ES-I3 (cell line): Measurements from ENCODE around the gene CXCL8.
"Not testable (repeated sequence)": the region's sequence is repeated elsewhere in the genome, so short reads cannot be mapped to it uniquely, and the experiment has no call there.

ENCODE experiments used
- H3K36me3 ChIP-seq: 2 replicates; pipeline ENCODE4 v1.6.1; 2013; ENCODE audit warnings: mild to moderate bottlenecking, low read length, control low read depth, moderate library complexity; ENCODE audit not compliant: insufficient read depth
- H3K4me1 ChIP-seq: 2 replicates; pipeline ENCODE4 v1.6.1; 2013; ENCODE audit warnings: mild to moderate bottlenecking, control low read depth, low read length; ENCODE audit not compliant: insufficient read depth
- H3K9ac ChIP-seq: 2 replicates; pipeline ENCODE4 v1.6.1; 2013; ENCODE audit warnings: low read depth, mild to moderate bottlenecking, low read length, moderate library complexity
- H3K9me3 ChIP-seq: 2 replicates; pipeline ENCODE4 v1.6.1; 2013; ENCODE audit warnings: mild to moderate bottlenecking, low read length, moderate library complexity; ENCODE audit not compliant: control insufficient read depth, insufficient read depth

CXCL8 gene

DNA sequence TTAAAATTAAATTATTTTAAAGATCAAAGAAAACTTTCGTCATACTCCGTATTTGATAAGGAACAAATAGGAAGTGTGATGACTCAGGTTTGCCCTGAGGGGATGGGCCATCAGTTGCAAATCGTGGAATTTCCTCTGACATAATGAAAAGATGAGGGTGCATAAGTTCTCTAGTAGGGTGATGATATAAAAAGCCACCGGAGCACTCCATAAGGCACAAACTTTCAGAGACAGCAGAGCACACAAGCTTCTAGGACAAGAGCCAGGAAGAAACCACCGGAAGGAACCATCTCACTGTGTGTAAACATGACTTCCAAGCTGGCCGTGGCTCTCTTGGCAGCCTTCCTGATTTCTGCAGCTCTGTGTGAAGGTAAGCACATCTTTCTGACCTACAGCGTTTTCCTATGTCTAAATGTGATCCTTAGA is at the start of gene CXCL8:
Gene CXCL8 (plus strand): TSS at position 217 of the 426 bp plus-strand sequence. CDS start 90 bp downstream, at position 307.
- Histone ChIP-seq H3K9ac (no peak within 1 kb of the TSS), H3K9me3 (no peaks in the 10 kb centered on the region), H3K4me1 (no peaks in the 10 kb centered on the region), H3K36me3 (no peaks in the 10 kb centered on the region)

DNA sequence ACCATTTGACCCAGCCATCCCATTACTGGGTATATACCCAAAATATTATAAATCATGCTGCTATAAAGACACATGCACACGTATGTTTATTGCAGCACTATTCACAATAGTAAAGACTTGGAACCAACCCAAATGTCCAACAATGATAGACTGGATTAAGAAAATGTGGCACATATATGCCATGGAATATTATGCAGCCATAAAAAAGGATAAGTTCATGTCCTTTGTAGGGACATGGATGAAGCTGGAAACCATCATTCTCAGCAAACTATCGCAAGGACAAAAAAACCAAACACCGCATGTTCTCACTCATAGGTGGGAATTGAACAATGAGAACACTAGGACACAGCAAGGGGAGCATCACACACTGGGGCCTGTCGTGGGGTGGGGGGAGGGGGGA is 49.2 kb upstream of the CXCL8 start:
- H3K36me3 ChIP-seq, H3K4me1 ChIP-seq, H3K9ac ChIP-seq, H3K9me3 ChIP-seq: not testable (repeated sequence)

DNA sequence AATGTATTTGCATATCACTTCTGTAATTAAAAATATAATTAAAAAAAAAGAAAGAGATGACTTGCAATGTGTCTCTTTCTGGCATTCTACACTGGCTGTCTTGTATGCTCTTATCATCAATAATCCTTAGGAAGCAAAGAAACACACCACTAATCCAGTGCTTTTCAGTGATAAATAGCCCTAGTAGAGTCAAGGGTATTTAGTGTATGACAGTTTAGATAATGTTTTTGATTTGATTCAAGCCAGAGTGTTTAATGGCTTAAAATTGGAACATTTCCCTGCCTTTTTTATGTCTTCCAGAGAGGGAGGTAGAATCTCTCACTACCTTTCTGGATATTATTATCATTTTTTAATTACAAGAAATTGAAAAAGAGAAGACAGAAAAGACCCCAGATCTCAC is 48.6 kb upstream of the CXCL8 start:
- H3K9me3 ChIP-seq = no peaks in the 10 kb centered on the region
- no peaks in the 10 kb centered on the region for H3K36me3 ChIP-seq
- no peak overlapping the region for H3K9ac ChIP-seq
- 0 out of 2 replicates have a peak, but pooled peaks cover 2% of the 10 kb centered on the region for H3K4me1 ChIP-seq

DNA sequence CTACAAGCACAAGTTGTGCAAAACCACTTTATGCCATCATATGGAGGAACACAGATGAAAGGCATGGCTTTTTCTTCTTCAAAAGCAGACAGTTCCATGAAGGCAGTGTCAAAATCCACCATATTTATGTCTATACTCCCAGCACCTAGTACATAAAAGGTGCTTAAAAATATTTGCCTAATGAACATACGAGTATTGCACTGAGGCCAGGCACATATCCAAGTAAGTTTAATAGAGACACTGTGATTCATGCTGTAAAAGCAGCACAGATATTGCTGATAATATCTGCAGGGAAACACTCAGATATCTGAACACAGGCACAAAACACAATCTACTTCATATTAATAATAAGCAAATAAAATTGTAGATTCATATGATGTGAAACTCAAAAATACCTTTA is 48.1 kb upstream of the CXCL8 start:
- Histone ChIP-seq H3K9me3 (no peaks in the 10 kb centered on the region), H3K4me1 (0 out of 2 replicates have a peak, but pooled peaks cover under 1% of the 10 kb centered on the region), H3K9ac (no peak overlapping the region), H3K36me3 (no peaks in the 10 kb centered on the region)

DNA sequence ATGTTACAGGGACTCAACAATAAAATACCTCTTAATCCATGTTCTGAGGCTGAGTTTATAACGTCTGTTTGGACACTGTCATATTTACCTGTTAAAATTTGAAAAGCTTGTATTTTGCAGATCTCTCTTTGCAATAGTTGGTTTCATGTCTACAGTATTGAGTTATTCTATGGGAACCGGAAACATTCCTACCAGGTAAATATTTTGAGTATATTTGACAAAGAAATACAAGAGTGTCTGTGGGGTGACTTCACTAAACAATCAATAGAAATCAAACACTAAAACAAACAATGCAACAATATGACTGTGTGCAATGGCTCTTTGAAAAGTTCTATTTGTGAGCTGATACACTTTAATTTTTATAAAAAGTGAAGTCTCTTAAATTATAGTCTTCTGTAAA is 47.7 kb upstream of the CXCL8 start:
- Histone ChIP-seq H3K9ac (no peak overlapping the region), H3K9me3 (no peaks in the 10 kb centered on the region), H3K36me3 (no peaks in the 10 kb centered on the region), H3K4me1 (no peaks in the 10 kb centered on the region)

DNA sequence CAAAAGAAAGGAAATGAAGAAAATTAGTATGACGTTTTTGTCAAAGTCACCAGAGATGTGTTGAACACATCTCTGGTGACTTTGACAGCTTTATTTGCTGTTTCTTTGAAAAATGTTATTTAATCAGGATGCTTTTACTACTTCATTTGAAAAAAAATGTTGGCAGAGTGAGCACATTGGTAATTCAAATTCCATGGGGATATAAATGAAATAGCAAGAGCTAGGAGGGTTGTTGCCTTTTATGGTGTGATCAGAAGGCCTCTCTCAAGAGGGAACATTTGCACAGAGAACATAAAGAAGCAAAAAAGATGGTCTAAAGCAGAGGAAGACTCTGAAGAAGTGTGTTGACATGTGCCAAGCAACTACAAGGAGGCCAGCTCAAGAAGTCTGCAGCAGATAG is 46.6 kb upstream of the CXCL8 start:
- Histone ChIP-seq H3K4me1 (no peaks in the 10 kb centered on the region), H3K9ac (no peak overlapping the region), H3K9me3 (no peaks in the 10 kb centered on the region), H3K36me3 (no peaks in the 10 kb centered on the region)

DNA sequence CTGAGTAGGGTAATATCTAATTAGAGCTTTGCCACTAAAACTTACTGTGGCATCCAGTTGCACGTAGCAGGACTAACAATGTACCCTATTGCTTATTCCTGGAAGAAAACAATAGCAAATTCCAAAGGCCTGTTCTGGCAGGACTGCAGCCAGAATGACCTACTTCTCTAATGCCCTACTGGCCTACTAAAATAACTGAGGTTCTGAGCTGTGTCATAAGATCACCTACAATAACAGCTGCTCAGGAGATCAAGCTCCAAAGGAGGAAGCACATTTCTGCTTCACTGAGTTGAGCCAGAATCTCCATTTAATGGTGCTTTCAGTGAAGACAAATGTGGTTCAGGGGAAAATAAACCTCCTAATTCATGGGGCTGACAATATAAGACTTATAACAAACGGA is 42.2 kb upstream of the CXCL8 start:
- Histone ChIP-seq H3K9me3 (no peaks in the 10 kb centered on the region), H3K9ac (no peak overlapping the region), H3K4me1 (peaks cover 7% of the 10 kb centered on the region), H3K36me3 (no peaks in the 10 kb centered on the region)

DNA sequence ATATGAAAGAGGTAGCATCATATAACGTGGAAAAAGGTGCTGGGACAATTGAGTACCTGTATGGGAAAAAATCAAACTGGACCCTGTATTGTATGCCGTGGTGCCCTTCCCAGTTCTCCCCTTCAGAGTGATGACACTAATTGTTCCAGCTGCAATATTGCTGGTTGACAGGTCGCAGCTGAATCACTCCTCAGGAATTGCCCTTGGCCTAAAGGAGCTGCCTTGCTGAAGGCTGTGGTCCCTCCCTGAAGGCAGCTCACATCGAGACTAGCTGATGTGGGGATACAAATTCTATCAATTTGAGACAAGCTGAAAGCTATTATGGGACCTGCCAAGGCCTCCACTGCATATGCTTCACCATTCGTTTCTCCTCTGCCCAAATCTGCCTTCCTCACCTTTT is 39.3 kb upstream of the CXCL8 start:
- no peak overlapping the region for H3K9ac ChIP-seq
- H3K4me1 ChIP-seq = peaks cover 31% of the 10 kb centered on the region
- no peaks in the 10 kb centered on the region for H3K36me3 ChIP-seq

DNA sequence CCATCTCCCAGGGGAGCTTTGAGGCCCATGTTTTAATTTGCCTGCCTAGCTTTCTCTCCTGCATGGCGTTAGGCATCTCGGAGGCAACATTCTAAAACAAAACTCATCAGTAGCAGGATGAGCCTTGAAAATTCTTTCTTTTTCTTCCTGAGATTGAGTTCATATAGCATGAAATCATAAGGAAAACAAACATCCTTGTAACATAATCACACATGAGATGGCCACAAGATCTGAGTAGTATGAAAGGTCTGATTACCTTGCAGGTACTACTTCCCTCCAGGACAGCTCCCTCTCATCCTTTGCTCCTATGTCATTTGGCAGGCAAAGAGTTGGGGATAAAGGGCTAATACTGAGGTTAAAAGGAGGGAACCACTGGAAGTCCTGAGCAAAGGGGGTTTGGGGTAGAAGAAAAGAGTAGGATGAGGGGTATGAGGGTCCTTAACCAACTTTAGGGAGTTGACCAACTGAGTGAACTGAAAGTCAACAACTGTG is 37.5 kb upstream of the CXCL8 start:
- Histone ChIP-seq H3K4me1 (peaks cover 39% of the 10 kb centered on the region), H3K9ac (no peak overlapping the region), H3K9me3 (no peaks in the 10 kb centered on the region), H3K36me3 (no peaks in the 10 kb centered on the region)

More for the DNA sequence above, 39.3 kb upstream of the CXCL8 start:
- H3K9me3 ChIP-seq = no peaks in the 10 kb centered on the region

DNA sequence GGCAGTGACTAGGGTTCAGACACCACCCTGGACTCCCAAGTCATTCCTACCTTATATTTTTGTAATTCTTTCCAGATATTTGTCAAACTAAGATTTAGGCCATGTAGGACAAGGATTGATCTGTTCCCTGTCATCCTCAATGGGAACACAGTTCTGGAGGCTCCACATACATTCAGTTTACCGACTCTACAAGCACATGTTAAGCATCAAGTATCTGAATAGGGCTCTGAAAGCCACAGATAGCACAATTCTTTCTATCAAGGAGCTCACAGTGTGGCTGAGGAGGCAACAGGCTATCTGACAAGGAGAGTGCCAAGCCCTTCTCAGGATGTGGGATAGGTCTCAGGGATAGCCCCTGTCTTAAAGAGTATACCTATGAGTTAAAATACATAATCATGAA is 37.0 kb upstream of the CXCL8 start:
- no peaks in the 10 kb centered on the region for H3K36me3 ChIP-seq
- H3K9ac ChIP-seq = no peak overlapping the region
- peaks cover 44% of the 10 kb centered on the region for H3K4me1 ChIP-seq
- no peaks in the 10 kb centered on the region for H3K9me3 ChIP-seq

DNA sequence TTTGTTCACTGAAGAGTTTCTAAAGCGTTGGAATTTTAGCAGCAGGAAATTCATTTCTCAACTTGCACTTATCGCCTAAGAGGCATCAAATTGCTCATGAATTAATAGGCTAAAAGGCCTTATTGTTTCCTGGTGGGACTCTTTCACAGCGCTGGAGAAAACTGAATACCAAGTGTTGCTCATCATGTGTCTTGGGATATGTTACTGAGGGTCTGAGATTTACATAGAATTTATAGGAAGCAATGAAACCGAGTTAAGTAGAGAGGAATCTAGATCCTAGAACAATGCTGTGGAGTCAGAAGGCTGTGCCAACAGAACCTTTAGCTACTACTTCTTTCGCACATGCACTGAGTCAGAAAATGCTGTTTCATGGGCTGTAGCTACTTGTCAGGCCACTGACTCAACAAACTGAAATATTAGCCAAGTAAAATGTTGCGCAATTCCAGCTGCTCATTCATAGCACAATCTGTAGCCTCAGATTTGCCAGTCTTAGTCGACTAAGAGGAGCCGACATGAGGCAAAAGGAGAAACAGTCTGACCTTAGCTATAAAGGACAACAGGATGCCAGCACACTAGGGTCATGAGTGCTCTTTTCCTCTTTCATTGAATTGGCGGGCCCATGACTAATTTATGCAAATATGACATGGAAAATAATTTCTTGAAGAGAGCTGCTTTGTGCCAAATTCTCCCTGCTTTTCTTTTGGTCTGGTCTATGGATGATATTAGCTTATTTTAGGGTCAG is 35.9 kb upstream of the CXCL8 start:
- no peaks in the 10 kb centered on the region for H3K9me3 ChIP-seq
- H3K9ac ChIP-seq = peak overlapping the region; percentile 4; the same call in 1 of the 2 replicates
- H3K4me1 ChIP-seq = peaks cover 52% of the 10 kb centered on the region
- H3K36me3 ChIP-seq = no peaks in the 10 kb centered on the region

DNA sequence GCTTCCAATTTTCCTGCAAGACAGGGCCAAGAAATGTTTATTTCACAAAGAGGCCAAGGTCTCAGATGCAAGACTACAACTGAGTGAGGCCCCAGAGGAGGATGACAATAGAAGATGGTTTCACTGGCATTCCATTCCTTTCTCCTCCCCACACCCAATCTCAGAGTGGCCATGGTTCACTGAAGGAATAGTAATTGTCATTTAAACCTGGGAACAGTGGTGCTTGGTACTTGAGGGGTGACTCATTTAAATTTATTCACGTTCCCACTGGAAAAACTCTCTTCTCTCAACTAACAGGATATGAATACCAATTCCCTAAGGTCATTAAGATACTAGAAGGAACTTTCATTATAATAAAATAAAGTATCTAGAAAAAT is 35.3 kb upstream of the CXCL8 start:
- no peaks in the 10 kb centered on the region for H3K36me3 ChIP-seq
- no peaks in the 10 kb centered on the region for H3K9me3 ChIP-seq
- peaks cover 55% of the 10 kb centered on the region for H3K4me1 ChIP-seq
- H3K9ac ChIP-seq = no peak overlapping the region

DNA sequence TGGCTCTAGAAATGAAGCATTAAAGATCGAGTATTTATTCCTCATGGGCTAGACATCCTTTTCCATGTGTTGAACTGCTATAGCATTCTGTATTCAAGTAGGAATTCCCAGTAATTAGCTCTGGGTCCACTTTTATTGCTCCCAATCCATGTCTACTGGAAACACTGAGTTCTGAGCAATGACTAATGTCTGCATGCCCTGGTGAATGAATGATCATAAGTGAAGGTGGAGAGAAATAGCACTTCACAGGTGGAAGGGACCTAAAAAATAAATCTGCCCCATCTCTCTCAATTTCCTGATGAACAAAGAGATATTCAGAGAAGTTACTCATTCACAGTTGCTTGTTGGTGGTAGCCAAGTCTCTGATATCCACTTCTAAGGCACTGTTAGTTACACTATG is 34.6 kb upstream of the CXCL8 start:
- Histone ChIP-seq H3K9me3 (no peaks in the 10 kb centered on the region), H3K4me1 (peaks cover 55% of the 10 kb centered on the region), H3K36me3 (no peaks in the 10 kb centered on the region), H3K9ac (no peak overlapping the region)

DNA sequence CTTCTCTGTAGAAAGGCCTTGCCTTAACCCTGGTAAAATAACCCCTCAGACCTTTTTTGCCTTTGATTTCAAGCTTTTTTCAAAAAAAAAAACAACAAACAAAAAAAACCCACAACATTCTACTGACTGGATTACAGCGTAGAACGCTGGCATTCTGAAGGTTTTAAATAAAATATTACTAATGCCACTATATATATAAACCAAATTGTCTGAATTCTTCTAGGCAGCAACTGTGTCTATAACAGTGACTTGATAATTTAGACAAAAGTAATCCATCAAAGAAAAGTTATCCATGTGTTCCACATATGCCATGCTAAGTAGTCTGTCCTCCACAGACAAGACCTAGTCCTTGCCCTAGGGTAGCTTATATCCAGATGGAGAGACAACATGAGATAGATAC is 33.6 kb upstream of the CXCL8 start:
- H3K36me3 ChIP-seq = no peaks in the 10 kb centered on the region
- no peaks in the 10 kb centered on the region for H3K9me3 ChIP-seq
- H3K9ac ChIP-seq = no peak overlapping the region
- H3K4me1 ChIP-seq = peaks cover 55% of the 10 kb centered on the region

DNA sequence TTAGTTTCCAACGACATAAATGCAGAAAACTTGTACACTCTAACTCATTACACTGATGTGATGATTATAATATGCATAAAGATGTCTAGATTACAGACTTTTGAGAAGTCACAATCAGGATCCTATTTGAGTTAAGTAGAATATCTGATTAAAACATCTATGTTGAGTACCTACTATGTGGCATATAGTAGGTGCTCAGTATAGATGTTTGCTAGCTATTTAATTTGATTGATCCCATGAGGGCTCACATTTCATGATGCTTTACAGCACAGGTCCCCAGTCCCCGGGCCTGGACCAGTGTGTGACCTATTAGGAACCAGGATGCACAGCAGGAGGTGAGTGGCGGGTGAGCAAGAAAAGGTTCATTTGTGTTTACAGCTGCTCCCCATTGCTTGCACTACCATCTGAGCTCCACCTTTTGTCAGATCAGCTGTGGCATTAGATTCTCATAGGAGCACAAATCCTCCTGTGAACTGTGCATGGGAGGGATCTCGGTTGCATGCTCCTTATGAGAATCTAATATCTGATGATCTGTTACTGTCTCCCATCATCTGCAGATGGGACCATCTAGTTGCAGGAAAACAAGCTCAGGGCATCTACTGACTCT is 33.0 kb upstream of the CXCL8 start:
- Histone ChIP-seq H3K9ac (no peak overlapping the region), H3K9me3 (no peaks in the 10 kb centered on the region), H3K4me1 (peaks cover 58% of the 10 kb centered on the region), H3K36me3 (no peaks in the 10 kb centered on the region)
